Measurements from ENCODE around the gene IPCEF1.
"Not testable (repeated sequence)": the region's sequence is repeated elsewhere in the genome, so short reads cannot be mapped to it uniquely, and the experiment has no call there.

The IPCEF1 gene

DNA sequence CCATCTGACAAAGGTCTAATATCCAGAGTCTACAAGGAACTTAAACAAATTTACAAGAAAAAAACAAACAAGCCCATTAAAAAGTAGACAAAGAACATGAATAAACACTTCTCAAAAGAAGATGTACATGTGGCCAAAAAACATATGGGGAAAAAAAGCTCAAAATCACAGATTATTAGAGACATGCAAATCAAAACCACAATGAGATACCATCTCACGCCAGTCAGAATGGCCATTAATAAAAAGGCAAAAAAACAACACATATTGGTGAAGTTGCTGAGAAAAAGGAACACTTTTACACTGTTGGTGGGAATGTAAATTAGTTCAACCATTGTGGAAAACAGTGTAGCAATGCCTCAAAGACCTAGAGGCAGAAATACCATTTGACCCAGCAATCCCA is 29.3 kb downstream of the IPCEF1 start:
- H3K27me3 Mint-ChIP-seq, H3K27ac Mint-ChIP-seq, H3K4me3 Mint-ChIP-seq, ATAC-seq, DNase-seq, H3K4me1 Mint-ChIP-seq: not testable (repeated sequence)
- H3K9me3 Mint-ChIP-seq, result peaks cover 0 to 14% of the 10 kb centered on the region in 2 donors

DNA sequence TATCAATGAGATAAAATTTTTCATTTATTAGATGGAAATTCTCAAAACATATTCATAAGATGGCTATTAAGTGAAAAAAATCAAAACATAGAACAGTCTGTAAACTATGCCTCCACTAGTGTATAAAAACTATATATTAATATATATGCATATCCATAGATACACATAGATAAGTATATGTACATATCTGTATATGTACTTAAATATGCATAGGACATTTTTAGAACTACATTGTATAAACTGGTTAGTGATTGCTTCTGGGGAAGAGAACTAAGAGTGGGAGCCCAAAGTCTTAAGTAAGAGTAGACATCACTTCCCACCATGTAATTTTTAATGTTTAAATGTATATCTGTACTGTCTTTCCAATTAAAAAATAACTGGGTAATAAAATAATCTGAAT is 31.5 kb downstream of the IPCEF1 start:
- H3K27me3 Mint-ChIP-seq, result no peaks in the 10 kb centered on the region
- H3K27ac Mint-ChIP-seq, result no peak overlapping the region
- no peaks in the 10 kb centered on the region for H3K9me3 Mint-ChIP-seq
- no peak overlapping the region for H3K4me3 Mint-ChIP-seq
- ATAC-seq (no peak), DNase-seq (no peak)
- peaks cover 4% of the 10 kb centered on the region for H3K4me1 Mint-ChIP-seq

DNA sequence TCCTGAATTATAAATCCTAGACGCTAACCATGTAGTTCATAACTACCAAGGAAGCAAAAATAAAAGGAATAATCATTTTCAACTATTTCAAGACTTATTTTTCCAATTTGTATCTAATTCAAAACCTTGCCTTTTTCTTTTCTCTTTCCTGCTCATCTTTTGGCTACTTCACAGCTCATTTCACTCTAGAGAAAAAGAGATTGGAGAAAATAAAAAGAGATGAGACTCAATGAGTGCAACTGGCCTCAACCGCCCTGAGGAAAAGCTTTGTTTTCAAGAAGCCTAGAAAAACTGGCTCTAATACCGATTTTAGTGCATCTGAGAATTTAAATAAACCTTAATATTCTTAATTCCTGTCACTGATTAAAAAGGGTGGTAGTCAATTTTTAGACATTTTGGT is 36.4 kb downstream of the IPCEF1 start:
- Mint-ChIP-seq H3K27me3 (no peaks in the 10 kb centered on the region), H3K27ac (no peak overlapping the region), H3K4me3 (no peak overlapping the region), H3K9me3 (no peaks in the 10 kb centered on the region), H3K4me1 (peaks cover 8% of the 10 kb centered on the region)
- ATAC-seq (no peak), DNase-seq (no peak)

GRCh38 chr6:154319231-154319858 is 37.3 kb downstream of the IPCEF1 start:
- Mint-ChIP-seq H3K27me3 (no peaks in the 10 kb centered on the region), H3K4me3 (no peak overlapping the region), H3K4me1 (peaks cover 8% of the 10 kb centered on the region), H3K9me3 (no peaks in the 10 kb centered on the region), H3K27ac (no peak overlapping the region)
- ATAC-seq, result no peak
- DNase-seq, result no peak

DNA sequence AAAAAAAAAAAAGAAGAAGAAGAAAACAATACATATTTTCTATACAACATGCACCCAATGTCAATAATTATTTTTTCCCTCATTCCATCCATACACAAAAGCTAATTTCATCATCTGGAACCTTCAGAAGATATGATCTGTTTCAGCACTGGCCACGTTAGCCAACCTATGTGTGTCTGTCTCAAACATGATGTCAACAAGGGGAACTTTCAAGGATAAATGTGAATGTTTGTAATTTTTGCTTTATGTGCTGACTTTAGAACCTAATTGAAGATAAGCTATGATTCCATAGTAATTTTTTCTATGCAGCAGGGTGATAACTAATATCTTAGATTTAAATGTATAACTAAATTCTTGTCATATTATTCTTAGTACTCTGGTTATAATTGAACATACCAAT is 37.9 kb downstream of the IPCEF1 start:
- ATAC-seq (no peak), DNase-seq (no peak)
- no peak overlapping the region for H3K4me3 Mint-ChIP-seq
- H3K27ac Mint-ChIP-seq, result no peak overlapping the region
- no peaks in the 10 kb centered on the region for H3K9me3 Mint-ChIP-seq
- no peaks in the 10 kb centered on the region for H3K27me3 Mint-ChIP-seq
- H3K4me1 Mint-ChIP-seq, result peaks cover 8% of the 10 kb centered on the region

GRCh38 chr6:154316131-154316530 is 40.5 kb downstream of the IPCEF1 start:
- H3K4me3 Mint-ChIP-seq, result no peak overlapping the region
- H3K4me1 Mint-ChIP-seq, result peaks cover 8% of the 10 kb centered on the region
- no peaks in the 10 kb centered on the region for H3K27me3 Mint-ChIP-seq
- H3K9me3 Mint-ChIP-seq, result peaks cover 0 to 8% of the 10 kb centered on the region in 2 donors
- no peak overlapping the region for H3K27ac Mint-ChIP-seq
- DNase-seq, result no peak
- no peak for ATAC-seq

DNA sequence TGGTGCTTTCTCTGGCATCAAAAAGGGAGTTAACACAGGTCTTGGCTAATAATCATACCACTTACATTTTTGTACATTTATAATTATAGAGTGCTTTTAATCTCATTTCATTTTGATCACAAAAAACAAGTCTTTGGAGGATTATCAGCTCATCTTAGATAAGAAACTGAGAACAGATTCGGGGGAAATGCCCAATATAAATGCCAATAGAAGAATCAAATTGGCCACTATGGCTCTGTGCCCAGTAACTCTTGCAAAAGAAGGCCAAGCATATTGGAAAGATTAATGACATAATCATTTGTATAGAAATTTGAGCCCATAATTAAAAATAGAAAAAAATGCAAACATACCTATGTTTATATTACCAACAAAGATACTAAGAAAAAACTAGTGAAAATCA is 42.5 kb downstream of the IPCEF1 start:
- DNase-seq (no peak), ATAC-seq (no peak)
- peaks cover 0 to 14% of the 10 kb centered on the region in 2 donors for H3K9me3 Mint-ChIP-seq
- no peaks in the 10 kb centered on the region for H3K27me3 Mint-ChIP-seq
- H3K27ac Mint-ChIP-seq, result no peak overlapping the region
- H3K4me3 Mint-ChIP-seq, result no peak overlapping the region
- peaks cover 8% of the 10 kb centered on the region for H3K4me1 Mint-ChIP-seq

GRCh38 chr6:154308986-154309385 is 47.6 kb downstream of the IPCEF1 start:
- no peak overlapping the region for H3K27ac Mint-ChIP-seq
- ATAC-seq (no peak), DNase-seq (no peak)
- H3K4me3 Mint-ChIP-seq, result no peak overlapping the region
- H3K27me3 Mint-ChIP-seq, result no peaks in the 10 kb centered on the region
- peaks cover 6% of the 10 kb centered on the region for H3K4me1 Mint-ChIP-seq
- peaks cover 0 to 14% of the 10 kb centered on the region in 2 donors for H3K9me3 Mint-ChIP-seq

DNA sequence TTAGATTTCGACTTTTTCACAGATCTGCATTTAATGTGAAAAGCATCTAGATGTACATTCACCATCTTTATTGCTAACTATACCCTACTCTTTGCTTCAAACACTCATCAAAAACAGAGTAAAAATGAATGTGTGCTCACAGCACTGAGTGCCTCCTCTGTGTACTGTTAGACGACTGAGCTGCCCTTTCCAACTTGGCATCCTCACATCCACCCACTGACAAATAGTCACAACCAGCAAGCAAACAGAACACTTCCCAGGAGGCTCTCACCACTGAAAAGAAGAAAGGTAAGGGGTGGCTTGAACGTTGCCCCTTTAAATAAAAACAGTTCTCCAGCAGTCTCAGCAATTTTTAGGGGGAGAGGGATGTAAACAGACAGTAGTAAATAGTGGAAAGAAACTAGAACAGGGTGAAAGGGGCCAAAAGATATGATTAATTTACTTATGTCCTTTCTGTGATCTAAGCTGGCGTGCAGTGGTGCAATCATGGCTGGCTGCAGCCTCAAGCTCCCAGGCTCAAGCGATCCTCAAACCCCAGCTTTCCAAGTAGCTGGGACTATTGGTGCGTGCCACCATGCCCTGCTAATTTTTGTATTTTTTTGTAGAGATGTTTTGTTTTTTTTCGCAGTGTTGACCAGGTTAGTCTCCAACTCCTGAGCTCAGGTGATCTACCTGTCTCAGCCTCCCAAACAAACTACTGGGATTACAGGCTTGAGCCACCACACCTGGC is 48.7 kb downstream of the IPCEF1 start:
- Mint-ChIP-seq H3K4me3 (no peak overlapping the region), H3K27ac (no peak overlapping the region), H3K4me1 (peaks cover 8% of the 10 kb centered on the region), H3K9me3 (peaks cover 0 to 14% of the 10 kb centered on the region in 2 donors), H3K27me3 (no peaks in the 10 kb centered on the region)
- ATAC-seq, result no peak
- DNase-seq, result no peak

- peaks cover 15% of the 10 kb centered on the region for H3K4me1 Mint-ChIP-seq
- peaks cover 0 to 13% of the 10 kb centered on the region in 2 donors for H3K9me3 Mint-ChIP-seq
- peak overlapping the region in 1 of 2 donors; percentile 12 for H3K27ac Mint-ChIP-seq
- not testable (repeated sequence) for H3K27me3 Mint-ChIP-seq, ATAC-seq, H3K4me3 Mint-ChIP-seq, DNase-seq
These were observed 49.5 kb downstream of the IPCEF1 start for GRCh38 chr6:154307147-154307546.

- no peak for DNase-seq
- ATAC-seq, result no peak
- H3K4me1 Mint-ChIP-seq, result peaks cover 20% of the 10 kb centered on the region
- peaks cover 0 to 9% of the 10 kb centered on the region in 2 donors for H3K9me3 Mint-ChIP-seq
- H3K27me3 Mint-ChIP-seq, result no peaks in the 10 kb centered on the region
- H3K27ac Mint-ChIP-seq, result no peak overlapping the region
- no peak overlapping the region for H3K4me3 Mint-ChIP-seq
These were observed 49.9 kb downstream of the IPCEF1 start for GRCh38 chr6:154306696-154307095.

DNA sequence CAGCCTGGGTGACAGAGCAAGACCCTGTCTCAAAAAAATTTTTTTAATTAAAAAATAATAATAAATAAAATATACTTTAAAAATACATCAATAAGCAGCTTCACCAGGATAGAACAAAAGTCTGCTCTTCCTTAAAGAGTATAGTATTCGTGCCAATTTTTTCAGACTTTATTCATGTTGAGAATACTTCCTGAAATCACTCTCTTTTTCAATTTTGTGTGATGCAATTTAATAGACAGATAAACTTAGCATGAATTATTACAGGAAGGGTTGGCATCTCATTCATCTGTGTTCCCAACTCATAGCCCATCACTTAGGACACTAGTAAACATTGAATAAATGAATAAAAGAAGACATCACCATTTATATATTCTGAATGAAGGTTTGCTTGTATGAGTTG is 52.4 kb downstream of the IPCEF1 start:
- DNase-seq (no peak), ATAC-seq (no peak)
- peaks cover 20% of the 10 kb centered on the region for H3K4me1 Mint-ChIP-seq

GRCh38 chr6:154303642-154304041 is 53.0 kb downstream of the IPCEF1 start:
- H3K27ac Mint-ChIP-seq, DNase-seq, H3K4me3 Mint-ChIP-seq, H3K9me3 Mint-ChIP-seq, H3K27me3 Mint-ChIP-seq, ATAC-seq: not testable (repeated sequence)
- H3K4me1 Mint-ChIP-seq, result peaks cover 20% of the 10 kb centered on the region

More for the DNA sequence above, 52.4 kb downstream of the IPCEF1 start:
- H3K27me3 Mint-ChIP-seq, result no peaks in the 10 kb centered on the region
- no peaks in the 10 kb centered on the region for H3K9me3 Mint-ChIP-seq
- no peak overlapping the region for H3K4me3 Mint-ChIP-seq
- no peak overlapping the region for H3K27ac Mint-ChIP-seq

GRCh38 chr6:154301839-154302752 is 54.5 kb downstream of the IPCEF1 start:
- H3K9me3 Mint-ChIP-seq, result no peaks in the 10 kb centered on the region
- H3K4me1 Mint-ChIP-seq, result peaks cover 20% of the 10 kb centered on the region
- peak; percentile 96 for ATAC-seq
- no peaks in the 10 kb centered on the region for H3K27me3 Mint-ChIP-seq
- H3K4me3 Mint-ChIP-seq, result peak overlapping the region in 1 of 2 donors; percentile 6
- peak; percentile 29 to 53 for DNase-seq
- no peak overlapping the region for H3K27ac Mint-ChIP-seq

DNA sequence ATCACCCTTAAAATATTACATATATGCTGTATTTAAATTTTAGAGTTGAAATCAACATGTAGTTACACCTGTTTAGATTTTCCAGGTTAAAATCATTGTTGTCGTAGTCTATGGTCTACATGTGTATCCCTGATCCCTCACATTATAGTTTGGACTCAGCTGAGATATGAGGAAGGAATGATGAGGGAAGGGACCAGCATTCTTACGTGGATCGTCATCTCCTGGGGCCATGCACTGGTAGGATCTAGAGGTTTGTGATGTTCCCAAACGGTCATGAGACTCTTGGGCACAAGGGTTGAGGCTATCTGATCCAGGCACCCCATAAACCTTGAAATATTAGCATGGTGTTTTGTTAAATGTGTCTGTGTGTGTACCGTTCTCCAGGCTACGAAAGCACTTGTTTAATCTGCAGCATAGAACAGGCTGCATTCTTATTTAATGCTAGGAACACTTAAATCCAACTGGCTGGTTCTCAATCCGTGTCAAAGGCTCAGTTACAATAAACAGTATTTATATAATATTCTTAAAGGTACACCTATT is 55.4 kb downstream of the IPCEF1 start:
- DNase-seq, result no peak
- H3K9me3 Mint-ChIP-seq, result no peaks in the 10 kb centered on the region
- H3K4me1 Mint-ChIP-seq, result peaks cover 20% of the 10 kb centered on the region
- no peak overlapping the region for H3K27ac Mint-ChIP-seq
- no peak overlapping the region for H3K4me3 Mint-ChIP-seq
- no peaks in the 10 kb centered on the region for H3K27me3 Mint-ChIP-seq
- no peak for ATAC-seq

Measured in stimulated activated naive CD8-positive, alpha-beta T cell treated with anti-CD3 and anti-CD28 coated beads, Interleukin-15, amount 100 ng/mL, for 72 hours (primary cell).